ENCODE results near the gene RNASEH2B. TPM values are rescaled to one million over a fixed set of nuclear protein-coding genes. Genes with fewer than 3 reads are reported as not detected.

Gene RNASEH2B
- total RNA-seq, 2 experiments from 2014 or later, result 108 to 126 TPM

DNA sequence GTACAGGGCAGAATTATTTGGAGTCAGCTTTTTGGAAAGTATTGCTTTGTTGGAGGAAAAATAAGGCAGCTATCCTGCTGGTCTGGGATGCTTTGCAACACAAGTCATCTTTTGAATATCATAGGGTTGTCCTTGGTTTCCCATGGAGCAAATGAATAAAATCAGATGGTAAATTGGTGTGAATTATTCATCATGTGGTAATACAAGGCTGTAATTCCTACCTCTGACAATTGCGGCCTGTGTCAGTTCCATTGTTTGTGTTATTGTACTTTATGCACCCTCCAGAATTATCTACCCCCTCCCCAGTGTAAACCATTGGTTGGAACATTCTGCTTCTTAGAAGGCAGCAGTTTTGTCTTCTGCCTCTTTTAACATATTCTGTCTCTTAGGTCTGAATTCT, 46.2 kb downstream of the RNASEH2B start:
- DNase-seq (no peak), ATAC-seq (no peak)
- CTCF ChIA-PET, result no interaction called here
- Mint-ChIP-seq H3K27ac (no peak overlapping the region), H3K36me3 (peaks cover 52% of the 10 kb centered on the region), H3K4me3 (no peak overlapping the region), H3K9me3 (ENCODE audit: low read depth) (no peaks in the 10 kb centered on the region), H3K4me1 (peaks cover 3% of the 10 kb centered on the region), H3K27me3 (no peaks in the 10 kb centered on the region)

DNA sequence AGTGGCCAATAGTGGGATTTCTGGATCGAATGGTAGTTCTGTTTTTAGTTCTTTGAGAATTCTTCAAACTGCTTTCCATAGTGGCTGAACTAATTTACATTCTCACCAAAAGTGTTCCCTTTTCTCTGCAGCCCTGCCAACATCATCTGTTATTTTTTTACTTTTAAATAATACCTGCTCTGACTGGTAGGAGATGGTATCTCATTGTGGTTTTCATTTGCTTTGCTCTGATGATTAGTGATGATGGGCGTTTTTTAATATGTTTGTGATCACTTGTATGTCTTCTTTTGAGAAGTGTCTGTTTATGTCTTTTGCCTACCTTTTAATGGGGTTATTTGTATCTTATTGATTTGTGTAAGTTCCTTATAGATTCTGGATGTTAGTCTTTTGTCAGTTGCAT, 48.0 kb downstream of the RNASEH2B start:
- ATAC-seq, result no peak
- no peak for DNase-seq
- Mint-ChIP-seq H3K27ac (no peak overlapping the region), H3K9me3 (ENCODE audit: low read depth) (no peaks in the 10 kb centered on the region), H3K4me3 (no peak overlapping the region), H3K27me3 (no peaks in the 10 kb centered on the region), H3K4me1 (peaks cover 3% of the 10 kb centered on the region), H3K36me3 (peaks cover 57% of the 10 kb centered on the region)
- CTCF ChIA-PET, result no interaction called here

DNA sequence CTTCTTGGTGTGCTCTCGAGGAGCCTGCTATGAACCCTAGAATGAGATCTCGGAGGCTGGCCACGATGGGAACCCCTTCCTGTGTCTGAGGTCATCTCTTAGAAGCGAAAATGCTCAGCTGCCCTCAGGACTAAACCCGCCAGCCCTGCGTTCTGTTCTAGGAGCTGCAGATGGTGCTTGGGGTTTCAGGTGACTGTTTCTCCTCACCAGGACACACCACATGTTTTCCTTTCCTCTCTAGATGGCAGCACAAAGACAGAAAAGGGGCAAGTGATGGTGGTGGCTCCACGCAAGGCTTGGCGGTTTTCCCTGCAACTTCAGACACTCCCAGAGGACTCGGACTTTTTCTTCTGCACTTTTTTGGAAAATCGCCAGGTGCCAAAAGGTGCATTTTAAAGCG, 60.1 kb downstream of the RNASEH2B start:
- peaks cover 17% of the 10 kb centered on the region for H3K4me1 Mint-ChIP-seq
- H3K9me3 Mint-ChIP-seq (ENCODE audit: low read depth), result no peaks in the 10 kb centered on the region
- no peak overlapping the region for H3K4me3 Mint-ChIP-seq
- CTCF ChIA-PET, result interaction anchor here (1.2 to 1.7 kb wide), 3 partner anchors 10 to 828 kb away, joined by 3 to 6 read pairs (median 3); no protein-coding TSS in a partner anchor
- peaks cover 45% of the 10 kb centered on the region for H3K36me3 Mint-ChIP-seq
- DNase-seq (peak; percentile 73), ATAC-seq (peak; percentile 78)
- H3K27ac Mint-ChIP-seq, result peak overlapping the region; percentile 64
- no peaks in the 10 kb centered on the region for H3K27me3 Mint-ChIP-seq

DNA sequence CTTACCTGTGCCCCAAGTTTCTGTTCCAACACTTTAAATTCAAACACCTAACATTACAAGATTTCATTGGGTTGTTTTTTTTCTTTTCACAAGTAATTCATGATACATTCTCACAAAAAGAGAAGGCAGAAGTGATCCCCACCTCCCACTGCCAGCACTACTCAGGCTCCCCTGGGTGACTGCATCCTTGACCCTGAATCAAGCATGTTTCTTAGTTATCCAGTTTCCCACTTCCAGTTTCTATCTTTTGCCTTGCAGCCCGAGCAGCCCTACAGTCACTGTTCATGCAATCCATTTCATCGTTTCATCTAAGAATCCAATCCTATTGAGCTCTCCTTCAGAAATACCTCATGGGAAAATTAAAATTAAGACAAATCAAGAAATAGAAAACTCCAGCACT, 61.4 kb downstream of the RNASEH2B start:
- H3K9me3 Mint-ChIP-seq (ENCODE audit: low read depth), result no peaks in the 10 kb centered on the region
- H3K27me3 Mint-ChIP-seq, result no peaks in the 10 kb centered on the region
- no peak for ATAC-seq
- peaks cover 45% of the 10 kb centered on the region for H3K36me3 Mint-ChIP-seq
- no peak overlapping the region for H3K27ac Mint-ChIP-seq
- H3K4me3 Mint-ChIP-seq, result no peak overlapping the region
- DNase-seq, result no peak
- peaks cover 17% of the 10 kb centered on the region for H3K4me1 Mint-ChIP-seq
- CTCF ChIA-PET, result interaction anchor here (1.2 kb wide), 1 partner anchor 9 kb away, joined by 3 read pairs; no protein-coding TSS in a partner anchor

DNA sequence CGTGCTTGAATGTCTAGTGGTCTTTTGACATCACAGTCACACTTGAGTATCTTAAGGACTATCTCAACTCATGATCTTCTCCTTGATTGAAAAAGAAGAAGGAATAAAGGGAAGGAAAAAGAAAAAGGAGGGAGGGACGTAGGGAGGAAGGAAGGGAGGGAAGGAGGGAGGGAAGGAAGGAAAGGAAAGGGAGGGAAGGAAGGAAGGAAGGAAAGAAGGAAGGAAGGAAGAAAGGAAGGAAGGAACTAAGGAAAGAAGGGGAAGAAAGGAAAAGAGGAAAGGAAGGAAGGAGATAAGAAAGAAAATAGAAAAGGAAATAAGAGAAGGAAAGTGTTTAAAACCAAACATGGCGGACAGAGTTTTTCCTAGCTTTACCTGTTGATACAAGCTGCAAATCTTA, 64.7 kb downstream of the RNASEH2B start:
- H3K4me1 Mint-ChIP-seq, result peaks cover 9% of the 10 kb centered on the region
- no peak for ATAC-seq
- H3K36me3 Mint-ChIP-seq, result peaks cover 46% of the 10 kb centered on the region
- no peak overlapping the region for H3K27ac Mint-ChIP-seq
- no peak for DNase-seq
- H3K4me3 Mint-ChIP-seq, result no peak overlapping the region
- no peaks in the 10 kb centered on the region for H3K9me3 Mint-ChIP-seq (ENCODE audit: low read depth)
- CTCF ChIA-PET, result no interaction called here
- H3K27me3 Mint-ChIP-seq, result no peaks in the 10 kb centered on the region

DNA sequence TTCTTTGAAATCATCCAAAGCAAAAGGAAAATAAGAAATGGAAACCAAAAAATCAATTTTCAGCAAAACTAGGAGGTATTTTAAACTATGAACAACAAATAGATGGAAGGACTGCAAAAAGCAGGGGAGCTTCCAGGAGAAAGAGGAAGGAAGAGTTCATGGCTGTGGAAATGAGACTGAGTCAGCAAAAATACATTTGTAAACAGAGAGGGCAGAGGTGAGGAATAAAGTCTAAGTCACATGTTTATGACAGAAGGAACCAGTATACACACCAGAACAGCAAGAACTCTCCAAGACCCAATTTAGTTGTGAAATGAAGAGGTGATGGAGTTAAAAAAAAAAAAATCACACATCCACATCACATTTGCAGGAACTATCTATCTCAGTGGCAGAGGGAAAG, 69.6 kb downstream of the RNASEH2B start:
- Mint-ChIP-seq H3K4me1 (no peaks in the 10 kb centered on the region), H3K4me3 (no peak overlapping the region)
- CTCF ChIA-PET, result no interaction called here

DNA sequence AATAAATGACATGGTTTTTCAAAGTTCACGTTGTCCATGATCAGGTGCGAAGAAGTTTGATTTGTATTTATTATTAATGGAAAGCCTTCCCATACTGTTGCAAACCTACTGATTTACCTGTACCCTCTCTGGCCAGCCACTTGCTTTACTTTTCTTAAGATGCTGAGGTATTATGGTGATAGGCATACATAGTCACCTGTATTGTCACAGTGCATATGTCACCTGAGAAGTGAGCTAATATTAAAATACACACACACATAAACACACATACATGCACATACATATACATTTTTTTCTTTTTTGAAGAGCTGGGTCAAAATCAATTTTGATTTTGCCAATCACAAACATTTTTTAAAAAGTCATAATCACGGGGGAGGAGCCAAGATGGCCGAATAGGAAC, 72.1 kb downstream of the RNASEH2B start:
- no peaks in the 10 kb centered on the region for H3K4me1 Mint-ChIP-seq
- no peak overlapping the region for H3K27ac Mint-ChIP-seq
- H3K4me3 Mint-ChIP-seq, result no peak overlapping the region
- CTCF ChIA-PET, result no interaction called here
- ATAC-seq, result no peak
- peaks cover 19% of the 10 kb centered on the region for H3K36me3 Mint-ChIP-seq
- H3K9me3 Mint-ChIP-seq (ENCODE audit: low read depth), result no peaks in the 10 kb centered on the region
- DNase-seq, result no peak
- no peaks in the 10 kb centered on the region for H3K27me3 Mint-ChIP-seq

More for the DNA sequence above, 69.6 kb downstream of the RNASEH2B start:
- Mint-ChIP-seq H3K27ac (no peak overlapping the region), H3K27me3 (no peaks in the 10 kb centered on the region), H3K9me3 (ENCODE audit: low read depth) (no peaks in the 10 kb centered on the region), H3K36me3 (peaks cover 34% of the 10 kb centered on the region)
- ATAC-seq (no peak), DNase-seq (no peak)

DNA sequence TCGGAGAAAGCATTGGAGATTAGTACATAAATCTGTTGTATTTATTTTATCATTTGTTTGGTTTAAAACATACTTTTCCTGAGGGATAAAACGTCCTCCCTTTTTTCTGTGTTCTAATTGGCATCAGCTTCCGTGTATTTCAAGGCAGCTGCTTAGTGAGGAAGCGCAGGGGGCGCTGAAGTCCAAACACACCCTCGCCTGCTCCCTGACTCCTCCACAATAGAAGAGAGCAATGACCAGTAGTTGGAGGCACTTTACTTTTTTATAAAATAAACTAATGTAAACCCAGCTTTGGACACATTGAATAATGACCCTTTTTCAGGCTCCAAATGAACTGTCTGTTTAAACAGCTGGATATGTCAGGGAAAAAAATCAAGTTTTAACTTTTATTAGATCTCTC, 79.9 kb downstream of the RNASEH2B start:
- CTCF ChIA-PET, result no interaction called here
- peaks cover 3% of the 10 kb centered on the region for H3K9me3 Mint-ChIP-seq (ENCODE audit: low read depth)
- no peaks in the 10 kb centered on the region for H3K27me3 Mint-ChIP-seq
- DNase-seq (no peak), ATAC-seq (no peak)
- no peak overlapping the region for H3K4me3 Mint-ChIP-seq
- H3K36me3 Mint-ChIP-seq, result peaks cover 3% of the 10 kb centered on the region
- H3K27ac Mint-ChIP-seq, result no peak overlapping the region
- peaks cover 25% of the 10 kb centered on the region for H3K4me1 Mint-ChIP-seq

DNA sequence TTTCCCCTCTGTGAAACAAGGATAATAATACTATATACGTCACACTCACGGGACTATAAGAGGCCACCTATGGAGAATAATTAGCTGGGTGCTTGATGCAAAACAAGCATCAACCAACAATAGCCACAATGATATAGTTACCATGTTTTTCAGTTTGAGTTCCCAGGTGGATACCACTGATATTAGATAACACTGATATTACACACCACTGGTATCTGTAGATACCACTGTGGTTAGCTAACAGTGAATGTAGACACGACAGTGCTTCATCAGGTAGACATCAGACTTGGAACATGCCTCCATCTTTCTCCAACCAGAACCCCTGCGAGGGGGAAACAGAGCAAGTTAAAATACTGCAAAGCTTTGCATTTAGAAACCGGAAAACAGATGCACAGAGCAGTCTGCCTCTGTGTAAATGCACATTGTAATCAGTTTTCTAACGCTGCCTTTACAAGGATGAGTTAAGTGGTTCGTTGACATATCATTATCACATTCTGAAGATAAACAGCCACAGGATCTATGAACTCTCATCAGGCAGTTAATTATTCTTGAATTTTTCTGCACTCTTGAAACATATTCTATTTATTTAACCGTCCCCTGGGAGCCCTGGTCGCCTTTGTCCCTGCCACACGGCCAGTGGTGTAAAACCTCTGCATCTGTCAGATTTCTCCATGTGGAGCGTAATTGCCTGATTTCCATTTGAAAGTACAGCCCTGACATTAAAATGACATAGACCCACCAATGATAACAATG, 80.7 kb downstream of the RNASEH2B start:
- peaks cover 3% of the 10 kb centered on the region for H3K36me3 Mint-ChIP-seq
- no peak for DNase-seq
- peaks cover 25% of the 10 kb centered on the region for H3K4me1 Mint-ChIP-seq
- H3K27me3 Mint-ChIP-seq, result no peaks in the 10 kb centered on the region
- CTCF ChIA-PET, result no interaction called here
- H3K27ac Mint-ChIP-seq, result no peak overlapping the region
- ATAC-seq, result no peak
- peaks cover 3% of the 10 kb centered on the region for H3K9me3 Mint-ChIP-seq (ENCODE audit: low read depth)
- H3K4me3 Mint-ChIP-seq, result no peak overlapping the region

DNA sequence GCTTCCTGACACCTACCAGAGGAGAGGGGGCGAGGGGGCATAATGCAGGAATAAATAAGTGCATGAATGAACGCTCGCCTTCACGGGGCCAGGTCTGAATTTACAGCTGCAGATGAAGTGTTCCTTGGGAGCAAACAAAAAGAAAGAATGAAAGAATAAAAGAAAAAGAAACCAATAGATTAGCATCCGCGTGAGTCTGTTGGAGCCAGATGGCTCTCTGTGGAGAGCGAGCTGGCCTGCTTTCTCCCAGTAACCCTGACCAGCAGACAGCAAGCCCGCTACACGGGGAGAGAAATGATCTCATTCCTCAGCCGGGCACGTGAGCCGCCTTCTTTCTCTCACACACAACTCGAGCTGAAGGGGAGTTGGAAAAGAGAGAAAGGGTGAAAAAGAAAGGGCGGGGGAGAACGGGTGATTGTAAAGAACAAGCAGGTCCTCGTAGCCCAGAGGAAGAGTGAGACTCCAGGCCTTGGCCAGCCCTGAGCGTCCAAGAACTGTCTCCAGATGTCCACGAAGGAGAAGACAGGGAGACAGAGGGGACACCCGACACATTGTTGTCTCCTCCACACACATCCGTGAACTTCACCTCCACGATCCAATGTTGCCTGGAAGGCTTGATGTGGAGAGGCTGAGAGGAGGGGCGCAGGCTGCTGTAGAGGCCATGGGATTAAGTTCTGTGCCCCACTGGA, 81.4 kb downstream of the RNASEH2B start:
- ATAC-seq (no peak), DNase-seq (no peak)
- Mint-ChIP-seq H3K4me1 (peaks cover 25% of the 10 kb centered on the region), H3K9me3 (ENCODE audit: low read depth) (peaks cover 3% of the 10 kb centered on the region), H3K27ac (no peak overlapping the region), H3K27me3 (no peaks in the 10 kb centered on the region), H3K4me3 (no peak overlapping the region), H3K36me3 (peaks cover 3% of the 10 kb centered on the region)
- CTCF ChIA-PET, result no interaction called here

DNA sequence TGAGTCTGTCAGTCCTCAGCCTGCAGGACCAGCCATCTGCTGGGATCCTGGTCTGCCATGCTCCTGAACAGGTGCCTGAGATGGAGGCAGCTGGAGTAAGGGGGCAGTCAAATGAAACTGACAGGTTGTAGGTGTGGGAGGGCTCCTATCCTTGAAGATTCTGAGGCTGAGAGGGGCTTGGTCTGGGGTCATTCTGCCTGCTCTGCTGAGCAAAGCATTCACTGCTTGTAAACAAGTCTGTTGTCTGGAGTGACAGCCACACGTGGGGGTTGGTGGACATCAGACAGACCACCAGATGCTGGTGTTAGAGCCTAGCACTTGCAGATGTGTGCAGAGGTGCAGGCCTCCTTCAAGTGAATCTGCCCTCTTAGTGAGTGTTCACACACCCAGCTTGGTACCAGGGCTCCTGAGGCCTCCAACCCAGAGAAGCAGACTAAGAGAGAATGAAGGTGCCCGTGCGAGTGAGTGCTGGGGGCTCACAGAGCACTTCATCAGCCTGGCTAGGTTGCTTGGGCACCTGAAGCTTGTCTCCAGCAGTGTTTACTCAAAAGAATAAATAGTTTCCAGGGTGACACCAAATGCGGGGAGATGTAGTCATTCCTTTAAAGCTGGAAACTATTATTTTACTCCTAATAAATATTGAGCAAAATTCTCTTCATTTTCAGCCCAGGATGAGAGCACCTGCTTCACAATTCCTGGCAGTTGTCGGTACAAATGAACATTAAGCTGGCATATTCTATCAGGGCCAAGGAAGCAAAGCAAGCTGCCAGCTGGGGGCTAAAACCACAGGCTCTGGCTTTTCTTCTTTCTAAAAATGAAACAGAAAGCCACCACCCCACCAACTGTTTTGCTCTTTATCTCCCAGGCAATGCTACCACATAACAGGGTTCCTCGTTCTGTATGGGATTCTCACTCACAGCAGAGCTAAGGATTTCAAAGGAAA, 82.3 kb downstream of the RNASEH2B start:
- ATAC-seq (peak; percentile 88), DNase-seq (peak; percentile 77)
- CTCF ChIA-PET, result interaction anchor here (0.8 to 1.4 kb wide), 6 partner anchors 20 to 278 kb away, joined by 3 to 5 read pairs (median 4); no protein-coding TSS in a partner anchor
- Mint-ChIP-seq H3K4me1 (peaks cover 25% of the 10 kb centered on the region), H3K27me3 (no peaks in the 10 kb centered on the region), H3K36me3 (peaks cover 3% of the 10 kb centered on the region), H3K4me3 (peak overlapping the region; percentile 46), H3K9me3 (ENCODE audit: low read depth) (peaks cover 3% of the 10 kb centered on the region), H3K27ac (peak overlapping the region; percentile 84)

DNA sequence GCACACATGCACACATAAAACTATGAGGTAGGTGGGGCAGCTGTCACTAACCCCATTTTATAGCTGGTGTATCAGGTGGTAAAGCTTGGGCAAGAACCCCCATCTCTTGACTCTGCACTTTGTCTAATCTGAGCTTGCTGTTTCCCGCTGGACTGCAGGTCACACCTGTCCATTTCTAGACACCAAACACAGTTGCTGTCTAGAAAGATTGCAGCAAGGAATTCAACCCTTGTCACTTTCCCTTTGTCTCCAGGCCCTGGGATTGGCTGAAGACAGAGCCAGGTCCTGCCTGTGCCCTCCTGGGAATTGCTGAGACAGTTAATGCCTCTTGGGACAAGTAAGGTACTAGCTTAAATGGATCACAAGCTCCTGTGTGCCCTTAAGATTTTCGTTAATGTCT, 83.8 kb downstream of the RNASEH2B start:
- Mint-ChIP-seq H3K4me1 (peaks cover 25% of the 10 kb centered on the region), H3K27me3 (no peaks in the 10 kb centered on the region), H3K4me3 (no peak overlapping the region), H3K36me3 (peaks cover 3% of the 10 kb centered on the region), H3K9me3 (ENCODE audit: low read depth) (peaks cover 3% of the 10 kb centered on the region), H3K27ac (peak overlapping the region; percentile 44)
- DNase-seq (no peak), ATAC-seq (no peak)
- CTCF ChIA-PET, result interaction anchor here (1.4 kb wide), 1 partner anchor 78 kb away, joined by 4 read pairs; no protein-coding TSS in a partner anchor

DNA sequence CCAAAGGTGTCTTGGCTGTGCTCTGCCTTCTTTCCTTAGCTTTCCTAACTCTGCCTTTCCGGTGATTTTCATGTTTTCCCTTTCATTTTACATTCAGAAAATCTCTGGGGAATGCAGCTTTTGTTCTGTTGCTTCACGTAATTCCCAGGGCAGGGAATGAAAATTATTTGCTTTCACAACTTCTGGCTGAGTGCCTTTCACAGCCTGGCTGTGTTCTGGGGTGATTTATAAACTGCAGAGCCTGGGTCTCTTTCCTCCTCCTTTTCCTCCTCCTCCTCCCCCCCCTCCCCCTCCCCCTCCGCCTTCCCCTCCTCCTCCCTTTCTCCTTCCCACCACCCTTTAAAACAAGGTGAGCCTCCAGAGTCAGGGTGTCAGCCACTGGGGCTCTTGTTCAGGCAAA, 84.3 kb downstream of the RNASEH2B start:
- DNase-seq (no peak), ATAC-seq (no peak)
- H3K36me3 Mint-ChIP-seq, result peaks cover under 1% of the 10 kb centered on the region
- H3K4me1 Mint-ChIP-seq, result peaks cover 25% of the 10 kb centered on the region
- CTCF ChIA-PET, result no interaction called here
- no peaks in the 10 kb centered on the region for H3K27me3 Mint-ChIP-seq
- H3K27ac Mint-ChIP-seq, result no peak overlapping the region
- no peak overlapping the region for H3K4me3 Mint-ChIP-seq
- peaks cover under 1% of the 10 kb centered on the region for H3K9me3 Mint-ChIP-seq (ENCODE audit: low read depth)
